DMS114 treated with DMSO at 0.1 percent for 48 hours (cell line): ENCODE measurements around the gene LIPM.

ENCODE experiments used
- DNase-seq: peaks from one replicate; lab custom pipeline; 2025; ENCODE audit not compliant: unreplicated experiment; lab: John Stamatoyannopoulos, UW

Gene LIPM, protein sequence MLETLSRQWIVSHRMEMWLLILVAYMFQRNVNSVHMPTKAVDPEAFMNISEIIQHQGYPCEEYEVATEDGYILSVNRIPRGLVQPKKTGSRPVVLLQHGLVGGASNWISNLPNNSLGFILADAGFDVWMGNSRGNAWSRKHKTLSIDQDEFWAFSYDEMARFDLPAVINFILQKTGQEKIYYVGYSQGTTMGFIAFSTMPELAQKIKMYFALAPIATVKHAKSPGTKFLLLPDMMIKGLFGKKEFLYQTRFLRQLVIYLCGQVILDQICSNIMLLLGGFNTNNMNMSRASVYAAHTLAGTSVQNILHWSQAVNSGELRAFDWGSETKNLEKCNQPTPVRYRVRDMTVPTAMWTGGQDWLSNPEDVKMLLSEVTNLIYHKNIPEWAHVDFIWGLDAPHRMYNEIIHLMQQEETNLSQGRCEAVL

DNA sequence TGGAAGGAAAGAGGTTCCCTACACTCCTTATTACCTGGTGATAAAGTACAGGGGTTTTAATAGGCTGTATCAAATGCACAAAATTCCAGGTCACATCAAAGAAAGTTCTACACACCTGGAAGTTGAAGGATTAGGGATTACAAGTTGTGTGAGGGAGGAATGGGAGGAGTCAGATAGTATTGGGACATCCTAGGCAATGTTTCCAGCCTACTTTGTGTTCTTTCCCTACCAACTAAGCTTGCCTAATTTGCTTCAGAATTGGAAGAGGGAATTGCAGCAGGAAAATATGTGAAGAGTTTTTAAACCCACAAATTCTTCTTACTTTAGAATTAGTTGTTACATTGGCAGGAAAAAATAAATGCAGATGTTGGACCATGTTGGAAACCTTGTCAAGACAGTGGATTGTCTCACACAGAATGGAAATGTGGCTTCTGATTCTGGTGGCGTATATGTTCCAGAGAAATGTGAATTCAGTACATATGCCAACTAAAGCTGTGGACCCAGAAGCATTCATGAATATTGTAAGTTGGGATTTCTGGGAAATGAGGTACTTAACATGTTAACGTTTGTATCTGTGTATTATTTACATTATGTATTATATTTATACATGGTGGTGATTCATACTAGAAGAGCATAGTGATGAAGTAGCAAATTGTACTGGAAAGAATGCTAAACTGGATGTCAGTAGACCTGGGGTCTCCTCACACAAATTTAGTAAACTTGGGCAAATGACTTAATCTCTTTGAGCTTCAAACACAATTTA lies at the start of gene LIPM:
TSS of gene LIPM (plus strand) at position 208 of the 763 bp plus-strand sequence. CDS start at position 375, 167 bp downstream.
- no peak for DNase-seq

DNA sequence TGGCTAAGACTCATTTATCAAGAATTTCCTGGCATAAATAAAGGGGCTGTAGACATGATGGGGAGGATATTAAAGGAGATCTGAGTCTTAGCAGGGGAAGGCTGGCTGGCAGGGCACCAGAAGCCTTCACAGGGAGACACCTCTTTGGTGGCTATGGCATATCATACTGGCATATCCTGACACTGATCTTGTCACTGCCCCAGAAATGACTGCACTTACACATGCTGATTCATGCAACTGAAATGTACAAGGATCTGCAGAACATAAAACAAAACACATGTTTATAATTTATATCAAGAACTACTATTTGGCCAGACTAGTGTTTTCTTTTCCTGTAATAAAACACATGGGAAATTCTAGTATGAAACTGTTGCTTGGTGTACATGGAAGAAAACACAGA lies 48.2 kb upstream of the LIPM start:
- no peak for DNase-seq

DNA sequence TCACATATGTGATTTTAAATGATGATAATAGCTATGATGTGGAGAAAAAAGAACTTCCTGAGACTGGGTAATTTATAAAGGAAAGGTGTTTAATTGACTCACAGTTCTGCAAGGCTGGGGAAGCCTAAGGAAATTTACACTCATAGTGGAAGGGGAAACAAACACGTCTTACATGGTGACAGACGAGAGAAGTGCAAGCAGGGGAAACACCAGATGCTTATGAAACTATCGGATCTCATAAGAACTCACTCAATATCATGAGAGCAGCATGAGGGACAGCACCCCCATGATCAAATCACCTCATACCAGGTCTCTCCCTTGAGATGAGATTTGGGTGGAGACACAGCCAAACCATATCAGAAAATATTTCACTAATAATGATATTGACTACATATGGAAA lies 46.8 kb upstream of the LIPM start:
- no peak for DNase-seq

DNA sequence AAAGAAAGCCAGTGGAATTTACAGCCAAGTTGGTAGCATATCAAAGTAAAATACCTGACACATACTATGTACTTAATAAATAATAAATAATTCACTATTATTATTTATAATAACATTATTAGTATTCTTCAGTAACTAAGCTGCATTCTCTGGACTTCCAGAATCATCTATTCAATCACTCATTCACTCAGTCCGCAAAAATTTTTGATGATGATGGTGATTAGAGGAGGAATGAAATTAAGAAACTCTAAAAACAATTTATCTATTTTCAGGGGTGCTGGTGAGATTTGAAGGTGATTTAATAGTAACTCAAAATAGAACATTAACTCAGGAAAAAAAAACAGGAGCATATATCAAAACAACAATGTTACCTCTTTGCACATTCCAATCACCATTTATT lies 45.9 kb upstream of the LIPM start:
- no peak for DNase-seq

DNA sequence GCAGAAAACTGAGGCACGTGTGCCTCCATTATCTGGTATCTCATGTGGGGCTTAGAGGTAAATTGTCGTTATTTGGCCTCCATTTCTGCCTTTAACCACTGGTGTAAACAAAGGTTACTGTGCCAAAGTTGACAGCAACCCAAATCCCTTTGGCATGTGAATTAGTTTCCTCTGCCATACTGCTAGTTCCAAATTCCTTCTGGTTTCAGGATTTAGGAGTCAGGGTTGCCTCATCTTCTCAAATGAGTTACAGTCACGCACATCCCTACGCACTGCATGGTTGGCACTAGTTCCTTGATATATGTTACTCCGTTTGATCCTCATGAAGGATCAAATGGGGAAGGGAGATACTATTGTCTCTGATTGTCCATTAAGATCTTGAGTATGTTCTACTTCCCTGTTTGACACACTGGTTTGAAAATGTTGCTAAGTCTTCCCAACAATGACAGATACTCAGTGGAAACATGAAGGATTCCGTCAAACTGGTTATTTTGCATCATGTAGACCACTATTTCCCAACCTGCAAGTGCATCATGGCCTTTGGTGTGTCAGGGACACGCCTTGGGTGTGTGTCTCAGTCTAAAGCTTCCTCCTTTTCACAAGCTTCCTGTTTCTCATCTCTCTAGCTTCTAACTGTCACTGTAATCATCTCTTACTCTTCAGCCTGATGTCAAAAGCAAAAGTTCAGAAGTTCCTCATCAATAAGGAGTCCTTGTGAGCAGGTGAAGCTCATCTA lies 43.0 kb upstream of the LIPM start, which contains the start of gene LIPN:
TSS of gene LIPN (plus strand) at position 655 of the 736 bp plus-strand sequence. CDS start 1,386 bp downstream, outside the sequence.
- DNase-seq, result no peak

DNA sequence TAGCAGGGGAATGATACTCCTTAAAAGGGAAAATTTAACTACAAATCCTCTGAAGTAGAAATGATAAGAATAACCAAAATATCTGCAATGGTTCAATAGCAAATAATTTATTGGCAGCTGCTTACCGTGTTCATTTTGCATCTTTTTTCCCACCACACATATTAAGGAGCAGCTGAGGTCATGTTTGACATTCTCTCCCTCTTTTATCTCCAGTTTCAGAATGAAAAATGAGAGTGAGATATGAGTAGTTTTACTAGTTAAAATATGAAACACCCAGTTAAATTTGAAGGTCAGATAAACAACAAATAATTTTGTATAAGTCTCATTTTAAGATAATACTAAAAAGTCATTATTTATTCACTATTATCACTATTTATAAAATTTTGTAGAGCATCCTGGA lies 39.6 kb upstream of the LIPM start:
- no peak for DNase-seq

DNA sequence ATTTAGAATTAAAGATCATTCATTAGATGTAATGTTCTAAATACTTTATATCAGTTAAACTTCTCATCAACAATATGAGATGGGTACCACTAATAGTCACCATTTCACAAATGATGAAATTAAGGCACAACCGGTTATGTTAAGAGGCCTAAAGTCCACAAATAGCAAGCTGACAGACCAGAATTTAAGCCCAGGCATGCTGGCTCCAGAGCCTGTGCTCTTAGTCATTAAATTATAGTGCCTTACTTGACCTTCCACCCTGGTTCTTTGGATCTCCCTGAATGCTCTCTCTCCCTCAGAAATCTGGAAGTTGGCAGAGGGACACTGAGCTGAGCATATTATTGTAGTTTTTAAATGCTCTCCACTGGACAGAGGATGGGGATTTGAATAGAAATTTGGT lies 39.1 kb upstream of the LIPM start:
- no peak for DNase-seq

DNA sequence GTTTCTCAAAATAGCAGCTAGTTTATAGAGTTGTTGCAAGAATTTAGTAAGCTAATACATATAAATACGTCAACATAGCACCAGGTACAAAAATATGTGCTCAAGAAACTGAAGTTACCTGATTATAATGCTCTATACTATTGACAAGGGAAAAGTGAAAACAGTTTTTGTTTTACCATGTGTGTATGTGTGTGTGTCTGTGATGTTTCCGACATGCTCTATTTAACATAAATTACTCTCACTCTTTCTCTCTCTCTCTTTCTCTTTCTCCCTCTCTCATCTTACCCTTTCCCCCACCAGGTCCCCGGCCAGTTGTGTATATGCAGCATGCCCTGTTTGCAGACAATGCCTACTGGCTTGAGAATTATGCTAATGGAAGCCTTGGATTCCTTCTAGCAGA lies 38.4 kb upstream of the LIPM start:
- DNase-seq, result no peak

DNA sequence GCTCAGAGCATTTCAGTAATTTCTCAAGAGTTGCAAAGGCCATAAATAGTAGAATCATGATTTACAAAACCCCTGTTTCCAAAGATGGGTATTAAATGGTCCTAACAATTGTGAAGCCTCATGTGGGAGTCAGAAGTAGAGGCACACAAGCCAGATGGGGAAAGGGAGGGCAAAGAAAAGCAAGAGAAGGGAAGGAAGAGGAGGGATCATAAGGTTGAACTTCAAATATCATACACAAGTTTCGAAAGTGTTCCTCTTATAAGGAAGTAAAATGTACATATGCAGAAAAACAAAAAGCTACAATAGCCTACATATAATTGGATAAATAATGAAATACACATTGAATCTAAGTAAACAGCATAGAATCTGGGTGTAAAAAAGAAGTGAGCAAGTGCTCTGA lies 36.7 kb upstream of the LIPM start:
- no peak for DNase-seq

DNA sequence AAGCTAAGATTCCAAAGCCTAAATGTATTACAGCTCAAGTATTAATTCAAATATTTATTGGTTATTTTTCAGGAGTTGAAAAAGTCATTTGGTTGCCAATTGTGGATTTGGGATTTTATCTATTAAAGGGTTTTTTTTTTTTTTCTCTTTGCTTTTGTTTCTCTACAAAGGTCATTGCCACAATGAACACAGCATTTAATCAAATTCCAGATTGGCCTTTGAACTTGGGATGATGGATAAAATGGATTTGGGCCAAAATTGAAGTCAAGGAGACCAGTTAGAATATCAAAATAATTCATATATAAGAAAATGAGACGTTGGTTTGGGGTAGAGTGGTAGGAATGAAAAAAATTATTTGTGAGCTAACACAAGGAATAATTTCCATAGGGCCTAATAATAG lies 33.1 kb upstream of the LIPM start:
- DNase-seq, result no peak

DNA sequence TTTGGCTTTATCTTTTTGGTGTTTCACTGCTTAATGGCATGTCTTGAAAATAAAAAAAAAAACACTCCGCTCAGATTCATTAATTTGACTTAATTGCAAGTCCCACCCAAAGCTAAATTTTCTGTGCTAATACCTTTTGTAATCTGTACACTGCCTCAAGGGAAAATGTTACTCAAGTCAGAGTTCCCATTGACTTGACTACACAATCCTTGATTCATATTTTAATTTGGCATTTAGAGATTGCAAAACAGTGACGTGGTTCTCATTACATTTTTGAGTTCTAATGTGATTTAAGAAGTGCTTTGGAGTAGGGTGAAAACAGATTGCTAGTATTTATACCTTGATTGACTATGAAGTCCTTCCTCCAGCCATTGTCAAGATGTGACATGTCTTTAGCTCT lies 21.3 kb upstream of the LIPM start:
- no peak for DNase-seq

DNA sequence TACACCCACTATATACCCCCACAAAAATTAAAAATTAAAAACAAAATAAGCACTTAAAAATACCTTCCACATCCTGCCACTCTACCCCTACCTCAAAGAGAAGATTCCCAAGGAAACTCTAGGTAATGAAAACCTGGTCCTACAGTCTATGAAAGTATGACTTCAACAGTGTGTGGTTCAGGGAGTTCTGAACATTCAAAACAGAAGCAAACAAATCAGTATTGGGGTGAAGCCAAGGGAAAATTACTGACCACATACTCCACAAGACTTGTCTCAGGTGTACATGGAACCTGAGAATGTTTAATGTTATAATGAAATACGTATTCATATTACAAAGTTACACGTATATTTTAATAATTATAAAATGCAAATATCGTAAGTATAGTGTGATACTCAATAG lies 20.3 kb upstream of the LIPM start:
- DNase-seq, result no peak

DNA sequence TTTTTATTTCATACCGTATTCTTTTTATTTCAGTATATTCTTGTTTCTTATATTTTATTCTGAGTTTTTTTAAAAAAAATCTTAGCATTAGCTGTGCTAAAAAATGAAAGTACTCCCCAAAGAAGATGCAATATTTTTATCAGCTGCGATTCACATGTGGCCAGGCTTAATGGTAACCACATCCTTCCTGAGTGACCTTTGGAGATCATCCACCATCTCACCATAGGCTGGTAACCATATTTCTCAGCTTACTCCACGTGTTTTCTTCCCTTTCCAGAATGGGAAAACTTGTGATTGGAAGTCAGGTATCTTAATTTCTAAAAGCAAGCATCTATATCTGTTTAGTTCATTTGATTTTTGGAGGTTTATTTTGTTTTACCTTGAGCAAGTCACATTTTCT lies 18.8 kb upstream of the LIPM start:
- no peak for DNase-seq

DNA sequence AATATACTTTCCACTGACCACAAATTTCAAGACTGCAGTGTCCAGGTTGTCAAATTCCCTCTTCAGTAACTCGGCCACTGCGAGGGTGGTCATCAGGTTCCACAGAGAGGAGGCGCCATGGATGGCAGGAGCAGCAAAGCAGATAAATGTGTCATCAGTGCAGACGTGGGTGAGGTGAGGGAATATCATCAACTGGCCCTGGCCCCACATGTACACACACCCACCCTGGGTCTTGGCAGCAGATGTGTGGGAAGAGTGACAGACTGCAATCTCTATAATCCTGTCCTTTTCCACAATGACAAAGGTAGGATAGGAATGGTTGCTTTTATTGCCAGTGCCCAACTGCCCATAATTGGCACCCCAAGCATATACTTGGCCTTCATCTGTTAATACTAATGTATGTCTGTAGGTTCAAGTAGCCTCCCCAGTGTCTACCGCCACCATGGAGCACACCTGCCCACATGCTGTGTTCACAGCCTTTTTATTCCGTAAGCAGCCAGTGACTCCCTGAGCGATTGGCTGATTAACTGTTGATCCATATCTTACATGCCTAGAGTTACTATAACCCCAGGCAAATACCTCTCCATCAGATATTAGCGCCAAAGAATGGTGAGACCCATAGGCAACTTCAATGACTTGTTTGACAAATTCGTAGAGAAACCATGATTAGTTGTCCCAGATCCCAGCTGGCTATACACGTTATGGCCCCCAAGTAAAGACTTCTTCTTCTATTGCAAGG lies 16.3 kb upstream of the LIPM start:
- DNase-seq, result no peak

DNA sequence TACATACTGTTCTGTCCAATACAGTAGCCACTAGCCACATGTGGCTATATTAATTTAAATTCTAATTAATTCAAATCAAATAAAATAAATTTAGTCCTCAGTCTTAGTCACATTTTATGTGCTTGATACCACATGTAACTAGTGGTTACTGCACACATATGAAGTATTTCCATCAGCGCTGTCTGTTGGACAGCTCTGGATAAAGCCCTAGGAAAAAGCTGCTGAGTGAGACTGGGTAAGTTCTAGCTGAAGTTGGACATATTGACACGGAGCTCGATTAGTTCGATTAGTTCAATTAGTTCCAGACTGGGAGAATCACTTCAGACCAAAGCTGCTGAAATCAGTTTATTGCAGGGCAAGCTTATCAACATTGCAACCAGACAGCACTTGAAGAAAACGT lies 15.1 kb upstream of the LIPM start:
- no peak for DNase-seq

DNA sequence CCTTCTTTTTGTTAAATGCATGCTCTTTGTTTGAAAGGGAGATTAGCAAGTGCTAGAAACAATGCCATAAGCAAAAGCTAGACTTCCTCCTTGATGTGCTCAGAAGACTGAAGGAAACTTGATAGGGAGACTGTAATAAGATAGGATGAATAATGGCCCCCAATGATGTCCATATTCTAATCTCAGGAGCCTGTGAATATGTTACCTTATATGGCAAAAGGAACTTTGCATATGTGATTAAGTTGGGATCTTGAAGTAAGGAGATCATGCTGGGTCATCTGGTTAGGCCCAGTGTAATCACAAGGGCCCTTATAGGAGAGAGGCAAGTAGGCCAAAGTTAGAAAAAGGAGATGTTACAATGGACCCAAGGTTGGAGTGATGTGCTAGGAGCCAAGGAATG lies 13.6 kb upstream of the LIPM start:
- no peak for DNase-seq

DNA sequence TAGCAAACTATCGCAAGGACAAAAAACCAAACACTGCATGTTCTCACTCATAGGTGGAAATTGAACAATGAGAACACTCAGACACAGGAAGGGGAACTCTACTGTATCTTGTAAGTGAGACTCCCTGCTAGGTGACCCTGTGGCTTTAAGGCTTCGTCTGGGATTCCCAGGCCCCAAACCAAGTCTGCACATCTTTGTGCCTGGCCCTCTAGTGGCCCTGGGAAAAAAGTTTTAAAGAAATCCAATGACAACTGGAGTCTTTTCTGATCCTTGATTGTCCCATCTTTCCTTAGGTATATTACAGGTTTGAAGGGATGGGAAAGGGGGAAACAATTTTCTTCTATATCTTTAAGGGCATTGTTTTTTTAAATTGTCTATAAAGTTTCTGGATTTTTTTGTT lies 10.6 kb upstream of the LIPM start:
- DNase-seq, result peak; percentile 39

DNA sequence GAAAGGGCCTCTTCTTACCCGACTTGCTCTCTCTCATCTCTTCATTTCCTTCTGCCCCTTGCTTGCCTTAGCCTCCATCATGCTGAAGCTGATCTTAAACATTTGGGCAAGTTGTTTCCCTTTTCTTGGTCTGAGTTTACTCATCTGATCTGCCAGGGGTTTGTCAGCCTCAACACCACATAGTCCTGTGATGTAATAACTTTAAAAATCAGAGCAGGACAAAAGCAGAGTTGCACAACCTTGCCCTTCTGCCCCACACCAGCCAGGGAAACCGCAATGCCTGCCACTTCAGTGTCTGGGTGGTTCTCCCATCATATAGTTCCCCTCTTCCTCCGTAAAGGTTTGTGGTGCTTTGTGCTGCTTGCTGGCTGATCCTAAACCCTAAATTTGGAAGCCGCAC lies 9.9 kb upstream of the LIPM start:
- DNase-seq, result no peak

DNA sequence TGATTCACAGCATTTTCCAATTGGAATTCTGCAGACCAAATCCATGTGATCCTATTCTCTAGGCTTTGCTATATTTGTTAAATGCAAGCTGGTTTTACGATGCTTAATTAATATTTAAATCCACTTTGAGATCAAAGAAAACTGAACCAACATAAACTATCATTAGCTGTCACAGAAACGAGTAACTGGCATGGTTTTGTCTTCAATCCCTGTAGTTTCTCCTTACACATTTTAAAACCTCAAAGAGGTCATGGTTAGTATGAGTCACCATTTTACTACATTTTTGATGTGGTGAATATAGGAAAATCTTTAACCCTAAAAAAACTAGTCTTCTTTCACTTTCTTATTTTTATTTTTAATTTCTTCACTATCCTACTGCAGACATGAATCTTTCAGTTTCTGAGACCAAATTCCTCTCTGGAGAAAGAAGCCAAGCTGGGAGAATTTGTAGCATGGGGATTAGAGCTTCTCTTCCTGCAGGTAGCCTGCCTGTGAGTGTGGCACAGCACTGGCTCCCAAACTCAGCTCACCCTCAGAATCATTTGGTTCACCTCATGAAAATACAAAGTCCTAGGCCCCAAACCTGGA lies 8.7 kb upstream of the LIPM start:
- no peak for DNase-seq

DNA sequence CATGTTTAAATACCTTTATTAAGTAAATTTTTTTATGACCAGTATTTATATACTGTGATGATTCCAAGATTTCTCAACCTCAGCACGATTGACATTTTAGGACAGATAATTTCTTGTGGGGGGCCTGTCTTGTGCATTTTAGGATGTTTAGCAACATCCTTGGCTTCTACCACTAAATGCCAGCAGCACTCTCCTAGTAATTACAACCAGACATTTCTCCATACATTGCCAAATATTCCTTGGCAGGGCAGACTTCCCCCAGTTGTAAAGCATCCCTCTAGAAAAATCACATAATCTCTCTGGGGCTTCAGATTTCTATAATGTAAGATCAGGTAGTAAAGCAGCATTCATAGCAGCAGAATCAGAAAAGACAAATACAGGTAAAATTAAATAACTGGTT lies 7.8 kb upstream of the LIPM start:
- no peak for DNase-seq
